ENCODE measurements around the gene SULT4A1. TPM values are rescaled to one million over a fixed set of nuclear protein-coding genes. Genes with fewer than 3 reads are reported as not detected.

Gene SULT4A1
- total RNA-seq, 4 donors from 2014 or later, result not detected

GRCh38 chr22:43835166-43835565, 27.1 kb downstream of the SULT4A1 start:
- H3K27me3 ChIP-seq, result peaks cover 0 to 43% (median 0%) of the 10 kb centered on the region in 4 donors

GRCh38 chr22:43833286-43834240, 28.8 kb downstream of the SULT4A1 start:
- H3K27me3 ChIP-seq, result peaks cover 0 to 56% (median 0%) of the 10 kb centered on the region in 4 donors
- TF ChIP-seq CTCF (IDR thresholded peaks at IDR 0.05) (no peak), POLR2A (IDR thresholded peaks at IDR 0.05) (no peak)
- H3K9me3 ChIP-seq, result no peaks in the 10 kb centered on the region
- WGBS, 2 donors, result 68 to 77% methylated on average over 8 to 9 of the region's 36 CpGs
- no peaks in the 10 kb centered on the region for H3K36me3 ChIP-seq
- H3K27ac ChIP-seq, result no peak overlapping the region
- H3K4me3 ChIP-seq, result no peak overlapping the region
- peaks cover 0 to 24% (median 3%) of the 10 kb centered on the region in 3 donors for H3K4me1 ChIP-seq
- intact Hi-C loops (cut with DNase I), result no loop called here
- no peak for DNase-seq

More at GRCh38 chr22:43835166-43835565, 27.1 kb downstream of the SULT4A1 start:
- H3K4me1 ChIP-seq, result peaks cover 0 to 8% (median 0%) of the 10 kb centered on the region in 3 donors
- H3K27ac ChIP-seq, result no peak overlapping the region
- H3K9me3 ChIP-seq, result no peaks in the 10 kb centered on the region
- 74% methylated on average over 7 of the region's 12 CpGs; no CpG with 5 or more reads in 1 of the 2 donors for WGBS, 2 donors
- no peak overlapping the region for H3K4me3 ChIP-seq
- TF ChIP-seq CTCF (IDR thresholded peaks at IDR 0.05), result no peak
- no peak for TF ChIP-seq POLR2A (IDR thresholded peaks at IDR 0.05)
- no peak for DNase-seq
- H3K36me3 ChIP-seq, result no peaks in the 10 kb centered on the region
- intact Hi-C loops (cut with DNase I), result no loop called here

GRCh38 chr22:43832393-43833265, 29.7 kb downstream of the SULT4A1 start:
- Histone ChIP-seq H3K27ac (no peak overlapping the region), H3K9me3 (no peaks in the 10 kb centered on the region), H3K36me3 (no peaks in the 10 kb centered on the region), H3K27me3 (peaks cover 0 to 56% (median 0%) of the 10 kb centered on the region in 4 donors), H3K4me3 (no peak overlapping the region), H3K4me1 (peaks cover 0 to 27% (median 3%) of the 10 kb centered on the region in 3 donors)
- no peak for DNase-seq
- intact Hi-C loops (cut with DNase I), result no loop called here
- 90 to 95% methylated on average over 2 to 11 of the region's 18 CpGs for WGBS, 2 donors
- TF ChIP-seq POLR2A (IDR thresholded peaks at IDR 0.05) (no peak), CTCF (IDR thresholded peaks at IDR 0.05) (no peak)

GRCh38 chr22:43831561-43832392, 30.5 kb downstream of the SULT4A1 start:
- Histone ChIP-seq H3K36me3 (no peaks in the 10 kb centered on the region), H3K27me3 (peaks cover 0 to 53% (median 0%) of the 10 kb centered on the region in 4 donors), H3K9me3 (no peaks in the 10 kb centered on the region), H3K4me1 (peaks cover 3 to 33% (median 4%) of the 10 kb centered on the region in 3 donors), H3K27ac (no peak overlapping the region), H3K4me3 (no peak overlapping the region)
- DNase-seq, result no peak
- intact Hi-C loops (cut with DNase I), result no loop called here
- TF ChIP-seq CTCF (IDR thresholded peaks at IDR 0.05), result no peak
- TF ChIP-seq POLR2A (IDR thresholded peaks at IDR 0.05), result no peak
- WGBS, 2 donors, result 80 to 91% methylated on average over 16 to 20 of the region's 33 CpGs

Data from esophagus squamous epithelium (tissue), 5 donors.